B cell (primary cell): ENCODE measurements around the gene KLHL7. TPM values are rescaled to one million over a fixed set of nuclear protein-coding genes. Genes with fewer than 3 reads are reported as not detected.

Experiments
- ATAC-seq: fragments of 200-7000 bp; cut with Tn5 transposase; one replicate; pipeline ENCODE4 v1.10.0; 2021; ENCODE audit warnings: low read depth, mild to moderate bottlenecking, moderate number of reproducible peaks, moderate library complexity
- CTCF ChIA-PET: fragments of 350-600 bp; sonication (Branson Sonifier 250); formaldehyde crosslinking; loops from one replicate; lab custom pipeline; 2021; ENCODE audit warnings: antibody characterized with exemption, inconsistent platforms; lab: Charles Lee
- POLR2A ChIA-PET: fragments of 350-600 bp; sonication (Branson Sonifier 250); formaldehyde crosslinking; loops from one replicate; lab custom pipeline; 2021; ENCODE audit warnings: antibody characterized with exemption; lab: Charles Lee
- DNase-seq: peaks from one replicate; pipeline ENCODE4 v3.0.0; 2013
- H2AFZ ChIP-seq: 2 replicates; pipeline ENCODE4 v1.6.1; 2012; ENCODE audit warnings: mild to moderate bottlenecking, low read depth, low read length; ENCODE audit not compliant: insufficient read depth, poor library complexity, severe bottlenecking
- H3K27ac ChIP-seq, 2 donors: 1 replicate in 1 of 2; 2 replicates in 1 of 2; pipeline ENCODE4 v1.5.1; 2012 to 2013; ENCODE audit warnings: low read length in 2 of 2, mild to moderate bottlenecking in 2 of 2, moderate library complexity in 1 of 2
- H3K27me3 ChIP-seq, 4 experiments: fragments of 200-600 bp in 1 of 4; sonication (generic) in 1 of 4; replicated peaks in 1 of 4; 1 replicate in 2 of 4; 2 replicates in 2 of 4; pipeline versions ENCODE4 v1.6.1 to v1.7.0; 2013 to 2016; ENCODE audit warnings: low read length in 3 of 4, mild to moderate bottlenecking in 2 of 4, mixed read lengths in 1 of 4, moderate library complexity in 1 of 4; ENCODE audit not compliant: insufficient read depth in 4 of 4, control insufficient read depth in 3 of 4; ENCODE audit errors: control extremely low read depth in 1 of 4
- H3K36me3 ChIP-seq, 2 experiments: replicated peaks in 1 of 2; 1 replicate in 1 of 2; 2 replicates in 1 of 2; pipeline versions ENCODE4 v1.6.1 to v1.7.1; 2013; ENCODE audit warnings: low read length in 1 of 2; ENCODE audit not compliant: insufficient read depth in 2 of 2, control insufficient read depth in 1 of 2; ENCODE audit errors: control extremely low read depth in 1 of 2, extremely low read depth in 1 of 2
- H3K4me1 ChIP-seq, 2 donors: fragments of 200-600 bp in 1 of 2; sonication (generic) in 1 of 2; 1 replicate in 1 of 2; 2 replicates in 1 of 2; pipeline versions ENCODE4 v1.5.1 to v1.6.1; 2013 to 2017; ENCODE audit warnings: low read length in 2 of 2; ENCODE audit not compliant: control insufficient read depth in 2 of 2, insufficient read depth in 2 of 2
- H3K4me2 ChIP-seq: replicated peaks from 2 replicates; pipeline ENCODE3; 2012; ENCODE audit warnings: mild to moderate bottlenecking, low read depth, low read length; ENCODE audit not compliant: poor library complexity, severe bottlenecking
- H3K4me3 ChIP-seq, 5 experiments: fragments of 200-600 bp in 1 of 5; sonication (generic) in 1 of 5; 1 replicate in 3 of 5; 2 replicates in 2 of 5; pipeline versions ENCODE4 v1.5.1 to v1.7.0; 2011 to 2016; ENCODE audit warnings: low read length in 4 of 5, mild to moderate bottlenecking in 4 of 5, low read depth in 2 of 5, control low read depth in 1 of 5, moderate library complexity in 1 of 5; ENCODE audit not compliant: insufficient read depth in 1 of 5; ENCODE audit errors: control extremely low read depth in 1 of 5, extremely low read depth in 1 of 5
- H3K79me2 ChIP-seq: fragments of 200-600 bp; sonication (generic); one replicate; pipeline ENCODE4 v1.6.0; 2016; ENCODE audit warnings: low read length; ENCODE audit not compliant: control insufficient read depth, insufficient read depth
- H3K9ac ChIP-seq: fragments of 200-600 bp; sonication (generic); 2 replicates; pipeline ENCODE4 v1.6.1; 2017; ENCODE audit warnings: mild to moderate bottlenecking, low read length, moderate library complexity
- H3K9me3 ChIP-seq, 3 donors: one replicate each; pipeline versions ENCODE4 v1.6.1 to v1.7.1; 2013; ENCODE audit warnings: low read length in 2 of 3; ENCODE audit not compliant: control insufficient read depth in 2 of 3, insufficient read depth in 1 of 3; ENCODE audit errors: control extremely low read depth in 1 of 3
- H4K20me1 ChIP-seq: 2 replicates; pipeline ENCODE4 v1.6.0; 2012; ENCODE audit warnings: mild to moderate bottlenecking, low read length; ENCODE audit not compliant: insufficient read depth, control insufficient read depth, poor library complexity, severe bottlenecking
- H3K27ac Mint-ChIP-seq: one replicate; pipeline ENCODE4 v1.8.0; 2021; ENCODE audit warnings: mixed read lengths
- H3K27me3 Mint-ChIP-seq: one replicate; pipeline ENCODE4 v1.8.0; 2021; ENCODE audit warnings: mixed read lengths
- H3K4me1 Mint-ChIP-seq: one replicate; pipeline ENCODE4 v1.8.0; 2021; ENCODE audit warnings: mixed read lengths
- H3K4me3 Mint-ChIP-seq: one replicate; pipeline ENCODE4 v1.8.0; 2021; ENCODE audit warnings: mixed read lengths
- H3K9me3 Mint-ChIP-seq: one replicate; pipeline ENCODE4 v1.8.0; 2022; ENCODE audit warnings: mixed read lengths; ENCODE audit not compliant: insufficient read depth
- CTCF ChIP-seq: fragments of 200-600 bp; IDR thresholded peaks from one replicate; pipeline ENCODE4 v1.8.0; 2022; ENCODE audit warnings: antibody characterized with exemption, mild to moderate bottlenecking
- EZH2 ChIP-seq: IDR thresholded peaks from 2 replicates; pipeline ENCODE4 v1.6.1; 2012; ENCODE audit warnings: borderline replicate concordance, low read depth, mild to moderate bottlenecking, moderate library complexity, low read length; ENCODE audit not compliant: insufficient read depth, poor library complexity, severe bottlenecking
- WGBS: methylation state at CpG from one replicate; pipeline ENCODE4 v1.1.5; 2013; ENCODE audit warnings: missing lambda C conversion rate; ENCODE audit not compliant: insufficient coverage; 5-methylcytosine and 5-hydroxymethylcytosine counted together
- intact Hi-C: fragments of 100-400 bp; cut with micrococcal nuclease; formaldehyde crosslinking; loops from one replicate; pipeline ENCODE4 v1.10.0; 2022
- polyA plus RNA-seq: library from polyadenylated mRNA; depleted of rRNA; stranded (reverse); fragments of >200 nt; gene quantifications from 2 replicates; pipeline ENCODE4 v1.2.3, GENCODE V29; 2012
- total RNA-seq, 2 donors: library from RNA; stranded (reverse); fragments of 120-200 nt in 1 of 2; gene quantifications; 1 replicate in 1 of 2; 2 replicates in 1 of 2; pipeline versions ENCODE4 v1.2.3 to v1.2.4, GENCODE V29; 2013 to 2022

Gene KLHL7
- total and polyA plus RNA-seq, 2 donors (not counting 1 experiment from before 2014, with no cell fraction given) = 9.2 to 22.8 TPM

DNA sequence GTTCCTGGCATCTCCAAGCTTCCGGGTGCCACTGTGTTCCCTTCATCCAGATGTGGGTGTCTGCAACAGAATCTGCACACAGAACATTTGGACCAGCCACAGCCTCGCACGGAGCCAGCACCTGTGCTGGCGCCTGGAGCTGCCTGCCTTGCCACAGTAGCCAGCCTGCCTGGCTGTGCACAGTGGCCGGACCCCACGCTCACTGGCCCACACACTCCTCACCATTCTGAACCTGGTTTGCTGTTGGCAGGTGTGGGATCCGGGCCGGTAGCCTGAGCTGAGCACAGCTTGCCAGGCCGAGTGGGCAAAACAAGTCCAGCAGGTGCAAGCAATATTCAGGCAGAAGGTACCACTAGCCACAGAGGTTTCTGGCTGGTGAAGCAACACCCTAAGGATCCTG lies 7.6 kb upstream of the KLHL7 start:
- Histone ChIP-seq H3K4me3 (no peak overlapping the region), H2AFZ (no peak overlapping the region), H3K27ac (no peak overlapping the region), H3K4me1 (no peaks in the 10 kb centered on the region), H3K27me3 (peaks cover 0 to 3% (median 0%) of the 10 kb centered on the region in 4 experiments), H3K9ac (no peak overlapping the region), H4K20me1 (no peaks in the 10 kb centered on the region), H3K79me2 (no peaks in the 10 kb centered on the region), H3K9me3 (peaks cover 0 to 20% (median 8%) of the 10 kb centered on the region in 3 donors), H3K36me3 (no peaks in the 10 kb centered on the region), H3K4me2 (no peak overlapping the region)
- ChIA-PET CTCF (interaction anchor here (0.9 kb wide), 1 partner anchor 12 kb away, joined by 4 read pairs; no protein-coding TSS in a partner anchor), POLR2A (interaction anchor here (0.6 kb wide), 1 partner anchor 233 kb away, joined by 8 read pairs; no protein-coding TSS in a partner anchor)
- no peak for ATAC-seq
- Mint-ChIP-seq H3K27me3 (peaks cover 13% of the 10 kb centered on the region), H3K9me3 (peaks cover 6% of the 10 kb centered on the region), H3K4me1 (no peaks in the 10 kb centered on the region), H3K4me3 (no peak overlapping the region), H3K27ac (no peak overlapping the region)
- WGBS = 99% methylated on average over 9 of the region's 9 CpGs
- no peak for DNase-seq
- intact Hi-C loops = no loop called here
- TF ChIP-seq CTCF = no peak

DNA sequence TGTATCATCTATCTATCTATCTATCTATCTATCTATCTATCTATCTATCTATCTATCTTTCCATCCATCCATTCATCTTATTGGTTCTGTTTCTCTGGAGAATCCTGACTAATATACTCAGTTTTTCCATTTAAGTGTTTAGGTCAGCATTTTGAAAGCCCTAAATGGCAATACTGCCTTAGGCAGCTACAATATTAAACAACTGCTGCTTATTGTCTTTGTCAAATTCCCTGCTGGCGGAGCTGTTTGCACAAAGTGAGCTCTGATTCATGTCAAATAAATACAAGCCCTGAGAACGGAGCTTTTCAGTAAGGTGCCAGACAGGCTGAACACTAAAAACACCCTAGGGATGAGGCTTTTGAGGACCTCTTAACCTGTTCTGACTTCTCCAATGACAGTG lies 7.1 kb upstream of the KLHL7 start:
- no peak overlapping the region for H3K4me3 ChIP-seq
- no peak overlapping the region for H3K4me2 ChIP-seq
- H3K27ac Mint-ChIP-seq = no peak overlapping the region
- no peak overlapping the region for H3K4me3 Mint-ChIP-seq
- ATAC-seq (no peak), DNase-seq (no peak)
- no peaks in the 10 kb centered on the region for H3K36me3 ChIP-seq
- TF ChIP-seq CTCF (no peak), EZH2 (no peak)
- H3K9me3 Mint-ChIP-seq = peaks cover 6% of the 10 kb centered on the region
- no peak overlapping the region for H2AFZ ChIP-seq
- peaks cover 11% of the 10 kb centered on the region for H3K27me3 Mint-ChIP-seq
- H3K9ac ChIP-seq = no peak overlapping the region
- intact Hi-C loops = no loop called here
- ChIA-PET POLR2A (no interaction called here), CTCF (interaction anchor here (0.9 kb wide), 1 partner anchor 13 kb away, joined by 4 read pairs; no protein-coding TSS in a partner anchor)
- H3K27ac ChIP-seq = no peak overlapping the region
- no peaks in the 10 kb centered on the region for H3K4me1 Mint-ChIP-seq
- no peaks in the 10 kb centered on the region for H3K4me1 ChIP-seq
- no peaks in the 10 kb centered on the region for H4K20me1 ChIP-seq
- no peaks in the 10 kb centered on the region for H3K79me2 ChIP-seq
- peaks cover 0 to 20% (median 8%) of the 10 kb centered on the region in 3 donors for H3K9me3 ChIP-seq
- peaks cover 0 to 3% (median 0%) of the 10 kb centered on the region in 4 experiments for H3K27me3 ChIP-seq
- WGBS = 92% methylated on average over 2 of the region's 2 CpGs
